IPS-15b (cell line): ENCODE results near the gene ZC3H7A.

ENCODE experiments used
- H3K27me3 ChIP-seq: one replicate; pipeline ENCODE4 v1.6.1; 2013; ENCODE audit warnings: low read length; ENCODE audit not compliant: control insufficient read depth, insufficient read depth
- H3K36me3 ChIP-seq: one replicate; pipeline ENCODE4 v1.6.1; 2013; ENCODE audit warnings: low read length; ENCODE audit not compliant: control insufficient read depth, insufficient read depth
- H3K4me1 ChIP-seq: one replicate; pipeline ENCODE4 v1.6.1; 2013; ENCODE audit warnings: mild to moderate bottlenecking, low read length; ENCODE audit not compliant: control insufficient read depth, insufficient read depth
- H3K4me3 ChIP-seq: one replicate; pipeline ENCODE4 v1.5.1; 2013; ENCODE audit warnings: low read depth, low read length
- H3K9ac ChIP-seq: one replicate; pipeline ENCODE4 v1.6.1; 2013; ENCODE audit warnings: low read depth, mild to moderate bottlenecking, low read length
- H3K9me3 ChIP-seq: one replicate; pipeline ENCODE4 v1.6.1; 2013; ENCODE audit warnings: mild to moderate bottlenecking, low read length; ENCODE audit not compliant: control insufficient read depth, insufficient read depth

The ZC3H7A gene, protein sequence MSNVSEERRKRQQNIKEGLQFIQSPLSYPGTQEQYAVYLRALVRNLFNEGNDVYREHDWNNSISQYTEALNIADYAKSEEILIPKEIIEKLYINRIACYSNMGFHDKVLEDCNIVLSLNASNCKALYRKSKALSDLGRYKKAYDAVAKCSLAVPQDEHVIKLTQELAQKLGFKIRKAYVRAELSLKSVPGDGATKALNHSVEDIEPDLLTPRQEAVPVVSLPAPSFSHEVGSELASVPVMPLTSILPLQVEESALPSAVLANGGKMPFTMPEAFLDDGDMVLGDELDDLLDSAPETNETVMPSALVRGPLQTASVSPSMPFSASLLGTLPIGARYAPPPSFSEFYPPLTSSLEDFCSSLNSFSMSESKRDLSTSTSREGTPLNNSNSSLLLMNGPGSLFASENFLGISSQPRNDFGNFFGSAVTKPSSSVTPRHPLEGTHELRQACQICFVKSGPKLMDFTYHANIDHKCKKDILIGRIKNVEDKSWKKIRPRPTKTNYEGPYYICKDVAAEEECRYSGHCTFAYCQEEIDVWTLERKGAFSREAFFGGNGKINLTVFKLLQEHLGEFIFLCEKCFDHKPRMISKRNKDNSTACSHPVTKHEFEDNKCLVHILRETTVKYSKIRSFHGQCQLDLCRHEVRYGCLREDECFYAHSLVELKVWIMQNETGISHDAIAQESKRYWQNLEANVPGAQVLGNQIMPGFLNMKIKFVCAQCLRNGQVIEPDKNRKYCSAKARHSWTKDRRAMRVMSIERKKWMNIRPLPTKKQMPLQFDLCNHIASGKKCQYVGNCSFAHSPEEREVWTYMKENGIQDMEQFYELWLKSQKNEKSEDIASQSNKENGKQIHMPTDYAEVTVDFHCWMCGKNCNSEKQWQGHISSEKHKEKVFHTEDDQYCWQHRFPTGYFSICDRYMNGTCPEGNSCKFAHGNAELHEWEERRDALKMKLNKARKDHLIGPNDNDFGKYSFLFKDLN

DNA sequence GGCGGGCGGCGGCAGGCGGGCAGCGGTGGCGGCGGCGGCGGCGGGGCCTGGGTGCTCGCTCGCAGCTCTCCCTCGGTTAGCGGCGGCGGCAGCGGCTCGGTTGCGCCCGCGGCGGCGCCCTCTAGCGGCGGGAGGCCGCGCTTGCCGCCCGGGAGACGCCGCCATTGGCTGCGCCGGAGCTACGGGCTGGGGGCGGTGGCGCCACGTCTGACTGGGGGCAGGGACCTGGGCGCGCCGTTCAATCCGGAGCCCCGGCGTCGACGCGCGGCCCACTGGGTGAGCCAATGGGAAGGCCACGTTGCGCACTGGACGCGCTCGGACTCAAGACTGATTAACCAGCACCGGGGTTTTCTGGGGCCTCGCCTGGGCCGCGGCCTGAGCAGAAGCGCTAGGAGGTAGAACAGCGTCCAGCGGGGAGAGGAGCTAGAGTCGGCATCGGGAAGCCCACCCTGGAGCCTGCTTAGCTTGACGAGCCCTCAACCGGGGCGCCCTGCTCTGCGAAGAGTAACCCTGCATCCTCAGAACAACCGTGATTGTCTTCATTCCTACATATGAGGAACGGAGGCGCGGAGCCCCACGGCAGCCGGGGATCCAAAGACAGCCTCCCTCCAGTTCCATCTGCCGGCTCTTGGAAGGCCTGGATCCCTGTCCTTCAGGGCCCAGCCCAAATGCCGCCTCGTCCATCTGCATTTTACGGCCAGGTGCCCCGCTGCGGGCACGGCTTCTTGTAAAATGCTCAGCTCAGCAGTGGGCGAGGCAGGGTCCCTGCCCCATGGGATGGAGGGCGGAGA lies at the start of gene ZC3H7A:
Gene ZC3H7A (minus strand): TSS at position 93 of the 791 bp plus-strand sequence. CDS start 14,904 bp downstream, outside the sequence.
- peak within 1 kb of the TSS; percentile 97 for H3K4me3 ChIP-seq
- no peaks in the 10 kb centered on the region for H3K27me3 ChIP-seq
- H3K36me3 ChIP-seq: no peaks in the 10 kb centered on the region
- H3K9me3 ChIP-seq: no peaks in the 10 kb centered on the region
- peak within 1 kb of the TSS; percentile 97 for H3K9ac ChIP-seq
- H3K4me1 ChIP-seq: peaks cover 5% of the 10 kb centered on the region

DNA sequence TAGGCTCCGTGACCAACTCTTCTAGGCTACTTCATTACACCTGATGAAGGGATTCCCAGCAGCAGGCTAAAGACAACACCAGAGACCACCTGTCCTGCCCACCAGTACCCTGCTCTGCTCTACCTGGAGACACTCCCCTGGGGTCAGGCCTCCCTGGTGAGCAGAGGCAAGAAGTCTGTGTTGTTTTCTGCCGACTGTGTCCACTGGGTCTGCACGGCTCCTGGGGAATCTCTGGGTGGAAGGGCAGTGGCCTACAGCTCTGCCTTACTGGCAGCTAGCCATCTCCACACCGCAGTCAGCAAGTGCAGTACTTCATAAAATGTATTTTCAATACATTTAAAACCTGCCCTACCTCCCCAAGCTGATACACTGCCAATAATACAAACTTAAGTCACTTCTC lies 47.4 kb upstream of the ZC3H7A start:
- Histone ChIP-seq H3K9ac (no peak overlapping the region), H3K4me1 (no peaks in the 10 kb centered on the region), H3K36me3 (peaks cover 71% of the 10 kb centered on the region), H3K9me3 (no peaks in the 10 kb centered on the region), H3K4me3 (no peak overlapping the region), H3K27me3 (no peaks in the 10 kb centered on the region)

DNA sequence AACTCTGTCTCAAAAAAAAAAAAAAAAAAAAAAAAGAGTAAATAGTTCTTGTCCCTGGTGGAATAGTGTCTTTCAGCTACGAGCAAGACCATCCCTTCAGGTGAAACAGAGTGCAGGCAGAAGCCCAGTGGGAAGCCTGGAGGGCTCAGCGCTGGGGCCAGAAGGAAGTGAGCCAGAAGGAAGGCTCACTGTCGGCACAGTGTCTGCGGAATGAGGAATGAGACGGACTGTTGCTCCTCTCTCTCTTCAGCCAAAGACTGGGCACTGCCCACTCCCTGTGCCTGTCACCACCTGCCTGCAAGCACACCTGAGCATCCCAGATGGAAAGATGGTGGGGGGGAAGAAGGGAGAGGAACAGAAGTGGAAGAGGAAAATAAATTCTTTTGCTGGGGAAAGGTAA lies 46.8 kb upstream of the ZC3H7A start:
- Histone ChIP-seq H3K27me3 (no peaks in the 10 kb centered on the region), H3K4me1 (no peaks in the 10 kb centered on the region), H3K9me3 (no peaks in the 10 kb centered on the region), H3K36me3 (peaks cover 74% of the 10 kb centered on the region), H3K9ac (no peak overlapping the region), H3K4me3 (no peak overlapping the region)

DNA sequence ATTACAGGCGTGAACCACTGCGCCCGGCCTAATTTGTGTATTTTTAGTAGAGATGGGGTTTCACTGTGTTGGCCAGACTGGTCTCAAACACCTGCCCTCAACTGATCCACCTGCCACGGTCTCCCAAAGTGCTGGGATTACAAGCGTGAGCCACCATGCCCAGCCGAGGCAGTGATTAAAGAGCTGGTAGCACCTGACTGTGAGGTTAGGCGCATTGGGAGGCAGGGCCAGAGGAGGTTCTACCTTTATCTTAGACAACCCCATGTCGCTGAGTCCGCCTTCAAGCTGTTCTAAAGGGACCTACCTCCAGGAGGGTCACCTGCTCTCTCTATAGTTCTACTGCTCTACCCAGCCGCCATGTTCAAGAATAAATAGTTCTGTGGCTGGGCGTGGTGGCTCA lies 46.1 kb upstream of the ZC3H7A start:
- H3K9me3 ChIP-seq: no peaks in the 10 kb centered on the region
- H3K9ac ChIP-seq: no peak overlapping the region
- H3K4me1 ChIP-seq: no peaks in the 10 kb centered on the region
- peaks cover 74% of the 10 kb centered on the region for H3K36me3 ChIP-seq
- no peak overlapping the region for H3K4me3 ChIP-seq
- H3K27me3 ChIP-seq: no peaks in the 10 kb centered on the region

DNA sequence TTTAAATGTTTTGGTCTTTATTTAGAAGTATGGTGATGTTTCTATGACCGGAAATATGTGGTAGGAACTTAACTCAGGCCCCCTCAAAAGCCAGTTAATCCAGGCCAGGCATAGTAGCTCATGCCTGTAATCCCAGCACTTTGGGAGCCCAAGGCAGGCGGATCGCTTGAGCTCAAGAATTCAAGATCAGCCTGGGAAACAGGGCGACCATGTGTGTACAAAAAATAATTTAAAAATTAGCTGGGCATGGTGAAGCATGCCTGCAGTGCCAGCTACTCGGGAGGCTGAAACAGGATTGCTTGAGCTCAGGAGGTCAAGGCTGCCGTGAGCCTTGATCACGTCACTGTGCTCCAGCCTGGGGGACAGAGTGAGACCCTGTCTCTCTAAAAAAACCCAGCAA lies 44.0 kb upstream of the ZC3H7A start:
- Histone ChIP-seq H3K4me3 (no peak overlapping the region), H3K9me3 (no peaks in the 10 kb centered on the region), H3K27me3 (no peaks in the 10 kb centered on the region), H3K9ac (no peak overlapping the region), H3K4me1 (no peaks in the 10 kb centered on the region), H3K36me3 (peaks cover 78% of the 10 kb centered on the region)

DNA sequence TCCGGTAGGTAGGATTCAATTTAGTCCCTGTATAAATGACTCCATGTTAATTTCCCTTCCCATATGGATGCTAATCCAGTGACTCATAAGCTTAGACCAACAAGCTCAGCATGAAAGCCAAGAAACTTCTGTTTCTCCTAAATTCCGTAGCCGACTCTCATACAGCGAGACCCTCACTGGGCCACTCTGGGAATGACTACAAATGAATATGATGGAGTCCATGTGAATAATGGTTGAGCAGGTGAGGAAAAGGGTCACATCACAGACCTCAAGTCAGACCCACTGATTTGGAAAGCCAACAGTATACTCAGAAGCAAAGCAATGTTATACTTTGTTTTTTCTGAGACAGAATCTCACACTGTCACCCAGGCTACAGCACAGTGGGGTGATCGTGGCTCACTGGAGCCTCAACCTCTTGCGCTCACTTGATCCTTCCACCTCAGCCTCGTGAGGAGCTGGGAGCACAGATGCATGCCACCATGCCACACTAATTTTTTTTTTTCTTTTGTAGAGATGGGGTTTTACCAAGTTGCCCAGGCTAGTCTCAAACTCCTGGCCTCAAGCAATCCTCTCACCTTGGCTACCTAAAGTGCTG lies 39.7 kb upstream of the ZC3H7A start:
- peaks cover 50% of the 10 kb centered on the region for H3K36me3 ChIP-seq
- H3K9ac ChIP-seq: no peak overlapping the region
- no peak overlapping the region for H3K4me3 ChIP-seq
- H3K9me3 ChIP-seq: no peaks in the 10 kb centered on the region
- H3K27me3 ChIP-seq: no peaks in the 10 kb centered on the region
- H3K4me1 ChIP-seq: no peaks in the 10 kb centered on the region

DNA sequence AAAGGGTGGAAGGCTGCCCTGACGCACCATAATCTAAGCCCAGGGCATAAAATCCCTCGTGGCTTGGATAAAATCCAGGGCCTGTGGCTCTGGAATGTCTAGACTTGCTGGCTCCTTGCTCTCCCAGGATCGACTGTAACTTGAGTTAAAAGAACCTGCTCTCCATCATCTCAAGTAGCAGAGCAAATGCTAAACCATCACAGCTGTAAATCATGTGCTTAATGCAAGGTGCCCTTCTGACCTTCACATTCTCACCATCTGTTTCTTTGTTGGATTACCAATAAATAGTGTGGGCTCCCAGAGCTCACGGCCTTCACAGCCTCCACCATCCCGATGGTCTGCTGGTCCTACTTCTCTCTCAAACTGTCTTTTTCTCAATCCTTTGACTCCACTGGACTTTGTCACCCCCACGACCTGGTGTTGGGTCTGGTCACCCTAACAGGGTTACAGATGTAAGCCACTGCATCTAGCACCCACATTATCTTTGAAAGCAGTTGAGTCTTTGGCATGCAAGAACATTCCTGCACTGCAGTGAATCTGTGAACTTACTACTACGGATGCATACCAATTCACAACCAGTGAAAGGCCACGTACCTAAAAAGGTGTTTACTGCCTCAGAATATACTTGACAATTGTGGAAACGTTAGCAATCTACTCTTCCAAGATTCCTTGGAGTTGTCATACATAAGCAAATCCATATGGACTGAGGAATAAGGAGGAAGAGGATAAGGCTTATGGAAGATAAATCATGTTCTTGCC lies 39.0 kb upstream of the ZC3H7A start:
- H3K4me3 ChIP-seq: no peak overlapping the region

DNA sequence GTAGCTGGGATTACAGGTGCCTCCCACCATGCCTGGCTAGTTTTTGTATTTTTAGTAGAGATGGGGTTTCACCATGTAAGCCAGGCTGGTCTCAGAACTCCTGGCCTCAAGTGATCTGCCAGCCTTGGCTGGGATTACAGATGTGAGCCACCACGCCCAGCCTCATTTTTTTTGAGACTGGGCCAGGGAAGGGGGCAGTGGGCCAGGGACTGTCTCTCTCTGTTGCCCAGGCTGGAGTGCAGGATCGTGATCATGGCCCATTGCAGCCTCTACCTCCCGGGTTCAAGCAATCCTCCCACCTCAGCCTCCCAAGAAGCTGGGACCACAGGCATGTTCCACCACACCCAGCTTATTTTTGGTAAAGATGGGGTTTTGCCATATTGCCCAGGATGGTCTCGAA lies 38.3 kb upstream of the ZC3H7A start:
- Histone ChIP-seq H3K9me3 (no peaks in the 10 kb centered on the region), H3K9ac (no peak overlapping the region), H3K36me3 (peaks cover 36% of the 10 kb centered on the region), H3K27me3 (no peaks in the 10 kb centered on the region), H3K4me3 (no peak overlapping the region), H3K4me1 (no peaks in the 10 kb centered on the region)

More for the DNA sequence above, 39.0 kb upstream of the ZC3H7A start:
- no peaks in the 10 kb centered on the region for H3K9me3 ChIP-seq
- no peak overlapping the region for H3K9ac ChIP-seq
- H3K4me1 ChIP-seq: no peaks in the 10 kb centered on the region
- H3K36me3 ChIP-seq: peaks cover 44% of the 10 kb centered on the region
- no peaks in the 10 kb centered on the region for H3K27me3 ChIP-seq

DNA sequence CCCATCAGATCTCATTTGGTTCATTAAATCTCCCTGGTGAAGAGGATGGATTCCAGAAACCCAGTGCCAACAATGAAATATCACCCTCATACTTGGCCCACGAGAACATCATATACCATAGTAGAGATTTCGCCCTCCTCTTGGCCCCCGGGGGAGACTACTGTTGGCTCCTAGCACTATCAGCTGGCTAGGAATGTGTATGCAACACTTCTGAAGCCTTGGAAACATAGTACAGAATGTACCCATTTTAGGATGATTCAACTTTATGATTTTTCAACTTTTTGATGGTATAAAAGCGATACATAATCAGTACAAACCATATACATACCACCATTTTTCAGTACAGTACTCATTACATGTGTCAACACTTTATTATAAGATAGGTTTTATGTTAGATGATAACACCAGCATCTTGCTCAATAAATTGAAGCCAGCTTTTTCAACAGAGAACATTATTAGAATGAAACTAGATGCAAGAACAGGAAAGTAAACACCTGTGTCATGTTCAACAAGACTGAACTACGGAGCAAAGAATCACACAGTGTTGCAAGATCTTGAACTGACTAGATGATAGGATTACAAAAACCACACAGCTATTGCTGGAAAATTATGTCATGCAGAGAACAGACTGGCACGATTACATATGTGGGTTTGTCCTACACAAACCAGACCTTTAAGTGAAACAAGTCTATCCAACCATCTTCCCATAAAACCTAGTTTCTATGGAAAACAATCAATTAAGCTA lies 37.1 kb upstream of the ZC3H7A start:
- Histone ChIP-seq H3K9me3 (no peaks in the 10 kb centered on the region), H3K36me3 (peaks cover 29% of the 10 kb centered on the region), H3K4me1 (no peaks in the 10 kb centered on the region), H3K9ac (no peak overlapping the region), H3K4me3 (no peak overlapping the region), H3K27me3 (no peaks in the 10 kb centered on the region)

DNA sequence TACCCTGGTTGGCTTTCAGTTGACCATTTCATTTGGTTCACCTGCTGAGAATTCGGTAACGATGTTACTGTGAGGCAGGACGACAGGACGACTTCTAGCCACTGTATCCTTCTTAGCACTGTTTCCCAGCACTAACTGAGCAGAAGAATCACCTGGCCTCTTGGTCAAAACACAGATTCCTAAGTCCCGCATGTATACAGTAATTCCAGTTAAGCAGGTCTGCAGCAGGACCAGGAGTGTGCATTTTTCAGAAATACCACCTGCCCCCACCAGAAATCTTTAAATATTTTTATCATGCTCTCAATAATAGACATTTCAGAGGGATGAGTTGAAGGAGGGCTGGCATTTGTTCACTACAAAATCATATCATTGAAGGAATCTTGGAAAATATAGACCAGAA lies 31.6 kb upstream of the ZC3H7A start:
- H3K36me3 ChIP-seq: no peaks in the 10 kb centered on the region
- no peak overlapping the region for H3K4me3 ChIP-seq
- H3K9ac ChIP-seq: no peak overlapping the region
- no peaks in the 10 kb centered on the region for H3K27me3 ChIP-seq
- no peaks in the 10 kb centered on the region for H3K4me1 ChIP-seq
- H3K9me3 ChIP-seq: no peaks in the 10 kb centered on the region
